H1 (cell line): ENCODE data around the gene SPIRE2. TPM values are rescaled to one million over a fixed set of nuclear protein-coding genes. Genes with fewer than 3 reads are reported as not detected.
"Not testable (repeated sequence)": the region's sequence is repeated elsewhere in the genome, so short reads cannot be mapped to it uniquely, and the experiment has no call there.

Source experiments
- CTCF ChIA-PET: fragments of 300-600 bp; sonication (Branson Sonifier 250); formaldehyde crosslinking; loops from one replicate; lab custom pipeline; 2021; ENCODE audit not compliant: partially characterized antibody; lab: Charles Lee
- POLR2A ChIA-PET: fragments of 300-600 bp; sonication (Branson Sonifier 250); formaldehyde crosslinking; loops from one replicate; lab custom pipeline; 2021; ENCODE audit warnings: inconsistent platforms; ENCODE audit not compliant: partially characterized antibody; lab: Charles Lee
- DNase-seq, 2 experiments: peaks; one replicate each; pipeline versions ENCODE4 v3.0.0 to v3.0.0-alpha.2; 2010 to 2022; ENCODE audit warnings: low spot score in 2 of 2, low read depth in 1 of 2, mixed read lengths in 1 of 2
- FAIRE-seq: peaks from 2 replicates; lab custom pipeline; 2011; peaks lifted over from hg19 to GRCh38; lab: Jason Lieb, UNC
- H2AFZ ChIP-seq: 2 replicates; pipeline ENCODE4 v1.8.1; 2012; ENCODE audit warnings: low read length, inconsistent platforms
- H2AK5ac ChIP-seq: 2 replicates; pipeline ENCODE4 v1.6.1; 2013; ENCODE audit warnings: low read depth, low read length
- H2BK120ac ChIP-seq: replicated peaks from 2 replicates; pipeline ENCODE3; 2013; ENCODE audit warnings: low read depth, low read length, inconsistent platforms
- H2BK12ac ChIP-seq: 2 replicates; pipeline ENCODE4 v1.6.1; 2013; ENCODE audit warnings: low read depth, low read length
- H2BK15ac ChIP-seq: 2 replicates; pipeline ENCODE4 v1.6.1; 2013; ENCODE audit warnings: low read length
- H2BK20ac ChIP-seq: 2 replicates; pipeline ENCODE4 v1.6.1; 2013; ENCODE audit warnings: low read length
- H2BK5ac ChIP-seq: 2 replicates; pipeline ENCODE4 v1.6.1; 2013; ENCODE audit warnings: low read depth, low read length
- H3K14ac ChIP-seq: 2 replicates; pipeline ENCODE4 v1.6.1; 2013; ENCODE audit warnings: inconsistent platforms; ENCODE audit not compliant: insufficient read length
- H3K18ac ChIP-seq: 2 replicates; pipeline ENCODE4 v1.6.1; 2013; ENCODE audit warnings: low read length; ENCODE audit errors: extremely low read depth
- H3K23ac ChIP-seq: 2 replicates; pipeline ENCODE4 v1.6.1; 2013; ENCODE audit warnings: inconsistent platforms; ENCODE audit not compliant: insufficient read length
- H3K23me2 ChIP-seq: 2 replicates; pipeline ENCODE4 v1.6.1; 2013; ENCODE audit warnings: low read depth, low read length
- H3K27ac ChIP-seq: 2 replicates; pipeline ENCODE4 v1.6.1; 2011; ENCODE audit warnings: low read depth, low read length, inconsistent platforms
- H3K27me3 ChIP-seq, 4 experiments: replicated peaks in 1 of 4; 1 replicate in 1 of 4; 2 replicates in 3 of 4; pipeline versions ENCODE4 v1.6.1 to v1.8.1; 2011 to 2013; ENCODE audit warnings: low read length in 3 of 4, mild to moderate bottlenecking in 3 of 4, inconsistent platforms in 2 of 4, mixed read lengths in 2 of 4, moderate library complexity in 1 of 4; ENCODE audit not compliant: control insufficient read depth in 3 of 4, insufficient read depth in 3 of 4; ENCODE audit errors: extremely low read depth in 1 of 4
- H3K36me3 ChIP-seq, 4 experiments: 2 replicates each; pipeline versions ENCODE4 v1.6.1 to v1.8.1; 2011 to 2013; ENCODE audit warnings: mild to moderate bottlenecking in 4 of 4, low read length in 3 of 4, moderate library complexity in 2 of 4, control low read depth in 1 of 4, inconsistent platforms in 1 of 4; ENCODE audit not compliant: insufficient read depth in 4 of 4, control insufficient read depth in 2 of 4
- H3K4ac ChIP-seq: replicated peaks from 2 replicates; pipeline ENCODE3; 2013; ENCODE audit warnings: low read length, low read depth, mixed read lengths, inconsistent platforms; ENCODE audit not compliant: insufficient read length
- H3K4me1 ChIP-seq, 4 experiments: replicated peaks in 1 of 4; 1 replicate in 1 of 4; 2 replicates in 3 of 4; pipeline versions ENCODE4 v1.6.1 to v1.8.1; 2011 to 2013; ENCODE audit warnings: low read length in 3 of 4, inconsistent platforms in 2 of 4, mixed read lengths in 1 of 4; ENCODE audit not compliant: insufficient read depth in 4 of 4, control insufficient read depth in 3 of 4
- H3K4me2 ChIP-seq, 2 experiments: 2 replicates each; pipeline versions ENCODE4 v1.6.1 to v1.8.1; 2011 to 2013; ENCODE audit warnings: low read depth in 2 of 2, low read length in 2 of 2, control low read depth in 1 of 2, inconsistent platforms in 1 of 2, mild to moderate bottlenecking in 1 of 2; ENCODE audit not compliant: insufficient read depth in 1 of 2
- H3K4me3 ChIP-seq, 4 experiments: fragments of 200-600, 300-600 bp in 1 of 4; sonication (generic), shearing (Covaris generic), sonication (Bioruptor Twin) in 1 of 4; 2 replicates each; pipeline versions ENCODE4 v1.5.1 to v1.8.1; 2011 to 2016; ENCODE audit warnings: low read length in 4 of 4, low read depth in 3 of 4, control low read depth in 2 of 4, inconsistent platforms in 2 of 4, mild to moderate bottlenecking in 2 of 4, mixed read lengths in 1 of 4, moderate library complexity in 1 of 4; ENCODE audit not compliant: insufficient read depth in 2 of 4; ENCODE audit errors: extremely low read depth in 1 of 4
- H3K56ac ChIP-seq: replicated peaks from 2 replicates; pipeline ENCODE3; 2013; ENCODE audit warnings: low read depth, mild to moderate bottlenecking, mixed read lengths, low read length, inconsistent platforms; ENCODE audit not compliant: insufficient read length
- H3K79me1 ChIP-seq: 2 replicates; pipeline ENCODE4 v1.6.1; 2013; ENCODE audit warnings: low read depth, low read length, control low read depth
- H3K79me2 ChIP-seq, 2 experiments: 2 replicates each; pipeline versions ENCODE4 v1.6.1 to v1.8.1; 2012 to 2013; ENCODE audit warnings: low read length in 2 of 2, mild to moderate bottlenecking in 2 of 2, inconsistent platforms in 1 of 2; ENCODE audit not compliant: insufficient read depth in 2 of 2, control insufficient read depth in 1 of 2
- H3K9ac ChIP-seq, 4 experiments: replicated peaks in 1 of 4; 1 replicate in 1 of 4; 2 replicates in 3 of 4; pipeline versions ENCODE4 v1.6.1 to v1.8.1; 2011 to 2013; ENCODE audit warnings: low read depth in 3 of 4, low read length in 3 of 4, control low read depth in 2 of 4, mild to moderate bottlenecking in 2 of 4, moderate library complexity in 2 of 4, inconsistent platforms in 1 of 4; ENCODE audit errors: extremely low read depth in 1 of 4
- H3K9me3 ChIP-seq, 2 experiments: 2 replicates each; pipeline versions ENCODE4 v1.6.1 to v1.8.1; 2012 to 2013; ENCODE audit warnings: mild to moderate bottlenecking in 2 of 2, moderate library complexity in 2 of 2, control low read depth in 1 of 2, inconsistent platforms in 1 of 2, low read depth in 1 of 2, low read length in 1 of 2, mixed read lengths in 1 of 2; ENCODE audit not compliant: insufficient read depth in 2 of 2
- H4K20me1 ChIP-seq, 2 experiments: replicated peaks in 1 of 2; 2 replicates each; pipeline versions ENCODE3 to v1.8.1; 2011 to 2013; ENCODE audit warnings: inconsistent platforms in 2 of 2, low read length in 2 of 2, mild to moderate bottlenecking in 1 of 2; ENCODE audit not compliant: insufficient read depth in 2 of 2, control insufficient read depth in 1 of 2
- H4K5ac ChIP-seq: 2 replicates; pipeline ENCODE4 v1.6.1; 2013; ENCODE audit warnings: low read length, low read depth, mixed read lengths, inconsistent platforms; ENCODE audit not compliant: insufficient read length
- H4K8ac ChIP-seq: 2 replicates; pipeline ENCODE4 v1.8.0; 2013; ENCODE audit warnings: mild to moderate bottlenecking, moderate library complexity, low read length, inconsistent platforms; ENCODE audit not compliant: insufficient read depth; ENCODE audit errors: extremely low read depth
- H4K91ac ChIP-seq: replicated peaks from 2 replicates; pipeline ENCODE3; 2013; ENCODE audit warnings: low read length, mixed read lengths, inconsistent platforms; ENCODE audit not compliant: insufficient read length
- WGBS, 2 experiments: shearing (Covaris generic) in 1 of 2; methylation state at CpG; one replicate each; pipeline versions ENCODE4 v1.1.6 to v1.1.7; 2013 to 2015; ENCODE audit warnings: low lambda C conversion rate in 2 of 2, mixed read lengths in 2 of 2, inconsistent platforms in 1 of 2, low coverage in 1 of 2, missing lambda C conversion rate in 1 of 2; ENCODE audit not compliant: insufficient replicate concordance in 2 of 2, insufficient coverage in 1 of 2, insufficient read length in 1 of 2; ENCODE audit errors: extremely low coverage in 1 of 2, missing lambda C conversion rate in 1 of 2; 5-methylcytosine and 5-hydroxymethylcytosine counted together
- polyA plus RNA-seq, 7 experiments: library from polyadenylated mRNA; depleted of rRNA in 3 of 7; stranded (reverse) in 5 of 7; unstranded in 2 of 7; fragments of >200 nt in 5 of 7; fragments of 200-250 nt in 2 of 7; gene quantifications; 1 replicate in 5 of 7; 2 replicates in 1 of 7; 4 replicates in 1 of 7; pipeline versions ENCODE4 v1.2.1 to v1.2.3, GENCODE V29; 2011 to 2013; ENCODE audit warnings: missing spikeins in 2 of 7, mixed read lengths in 2 of 7
- total RNA-seq: library from RNA; stranded (reverse); fragmentation: NEBNext Ultra II Directional; extraction: Animal tissue kit (Norgen Biotek cat#: 25700); gene quantifications from 2 replicates; pipeline ENCODE4 v1.2.1, GENCODE V29; 2021

Gene SPIRE2
- total and polyA plus RNA-seq, 2 of the 8 experiments (the other 6 are each of a cell fraction or from before 2014, with no cell fraction given): 7.4 to 15.4 TPM

DNA sequence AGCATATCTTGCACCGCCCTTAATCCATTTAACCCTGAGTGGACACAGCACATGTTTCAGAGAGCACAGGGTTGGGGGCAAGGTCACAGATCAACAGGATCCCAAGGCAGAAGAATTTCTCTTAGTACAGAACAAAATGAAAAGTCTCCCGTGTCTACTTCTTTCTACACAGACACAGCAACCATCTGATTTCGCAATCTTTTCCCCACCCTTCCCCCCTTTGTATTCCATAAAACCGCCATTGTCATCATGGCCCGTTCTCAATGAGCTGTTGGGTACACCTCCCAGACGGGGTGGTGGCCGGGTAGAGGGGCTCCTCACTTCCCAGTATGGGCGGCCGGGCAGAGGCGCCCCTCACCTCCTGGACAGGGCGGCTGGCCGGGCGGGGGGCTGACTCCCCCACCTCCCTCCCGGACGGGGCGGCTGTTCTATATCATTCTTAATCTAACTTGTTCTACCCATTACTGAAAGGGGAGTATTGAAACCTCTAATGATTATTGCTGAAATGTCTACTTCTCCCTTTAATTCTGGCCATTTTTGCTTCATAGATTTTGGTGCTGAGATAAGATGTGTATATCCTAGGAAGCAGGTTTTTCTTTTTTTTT lies 21.6 kb upstream of the SPIRE2 start:
- H3K27me3 ChIP-seq, H3K79me2 ChIP-seq, H2BK120ac ChIP-seq, H3K14ac ChIP-seq, H4K20me1 ChIP-seq, H2AFZ ChIP-seq, H3K27ac ChIP-seq, H2AK5ac ChIP-seq, H3K79me1 ChIP-seq, H3K18ac ChIP-seq, FAIRE-seq, H3K4me1 ChIP-seq, H3K23me2 ChIP-seq, H2BK5ac ChIP-seq, H2BK15ac ChIP-seq, H4K91ac ChIP-seq, H2BK20ac ChIP-seq, H3K9ac ChIP-seq, DNase-seq, H3K4ac ChIP-seq, H3K4me2 ChIP-seq, H3K9me3 ChIP-seq, H3K4me3 ChIP-seq, H3K56ac ChIP-seq, H4K8ac ChIP-seq, H2BK12ac ChIP-seq, H3K23ac ChIP-seq, H4K5ac ChIP-seq, CTCF ChIA-PET, POLR2A ChIA-PET: not testable (repeated sequence)
- 95% methylated on average over 12 of the region's 16 CpGs; no CpG with 5 or more reads in 1 of the 2 experiments for WGBS, 2 experiments
- H3K36me3 ChIP-seq: peaks cover 13 to 63% (median 44%) of the 10 kb centered on the region in 4 experiments
